Measurements from ENCODE around the gene C6orf118.

The C6orf118 gene

GRCh38 chr6:165231177-165231576, 78.2 kb downstream of the C6orf118 start:
- DNase-seq (ENCODE audit: low read depth in 1 of 2, low spot score in 1 of 2), result no peak
- TF ChIP-seq, protein P1, sequence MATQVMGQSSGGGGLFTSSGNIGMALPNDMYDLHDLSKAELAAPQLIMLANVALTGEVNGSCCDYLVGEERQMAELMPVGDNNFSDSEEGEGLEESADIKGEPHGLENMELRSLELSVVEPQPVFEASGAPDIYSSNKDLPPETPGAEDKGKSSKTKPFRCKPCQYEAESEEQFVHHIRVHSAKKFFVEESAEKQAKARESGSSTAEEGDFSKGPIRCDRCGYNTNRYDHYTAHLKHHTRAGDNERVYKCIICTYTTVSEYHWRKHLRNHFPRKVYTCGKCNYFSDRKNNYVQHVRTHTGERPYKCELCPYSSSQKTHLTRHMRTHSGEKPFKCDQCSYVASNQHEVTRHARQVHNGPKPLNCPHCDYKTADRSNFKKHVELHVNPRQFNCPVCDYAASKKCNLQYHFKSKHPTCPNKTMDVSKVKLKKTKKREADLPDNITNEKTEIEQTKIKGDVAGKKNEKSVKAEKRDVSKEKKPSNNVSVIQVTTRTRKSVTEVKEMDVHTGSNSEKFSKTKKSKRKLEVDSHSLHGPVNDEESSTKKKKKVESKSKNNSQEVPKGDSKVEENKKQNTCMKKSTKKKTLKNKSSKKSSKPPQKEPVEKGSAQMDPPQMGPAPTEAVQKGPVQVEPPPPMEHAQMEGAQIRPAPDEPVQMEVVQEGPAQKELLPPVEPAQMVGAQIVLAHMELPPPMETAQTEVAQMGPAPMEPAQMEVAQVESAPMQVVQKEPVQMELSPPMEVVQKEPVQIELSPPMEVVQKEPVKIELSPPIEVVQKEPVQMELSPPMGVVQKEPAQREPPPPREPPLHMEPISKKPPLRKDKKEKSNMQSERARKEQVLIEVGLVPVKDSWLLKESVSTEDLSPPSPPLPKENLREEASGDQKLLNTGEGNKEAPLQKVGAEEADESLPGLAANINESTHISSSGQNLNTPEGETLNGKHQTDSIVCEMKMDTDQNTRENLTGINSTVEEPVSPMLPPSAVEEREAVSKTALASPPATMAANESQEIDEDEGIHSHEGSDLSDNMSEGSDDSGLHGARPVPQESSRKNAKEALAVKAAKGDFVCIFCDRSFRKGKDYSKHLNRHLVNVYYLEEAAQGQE (IDR thresholded peaks at IDR 0.05; ENCODE audit: insufficient replicate concordance, low read depth), result no peak
- TF ChIP-seq, protein P2, sequence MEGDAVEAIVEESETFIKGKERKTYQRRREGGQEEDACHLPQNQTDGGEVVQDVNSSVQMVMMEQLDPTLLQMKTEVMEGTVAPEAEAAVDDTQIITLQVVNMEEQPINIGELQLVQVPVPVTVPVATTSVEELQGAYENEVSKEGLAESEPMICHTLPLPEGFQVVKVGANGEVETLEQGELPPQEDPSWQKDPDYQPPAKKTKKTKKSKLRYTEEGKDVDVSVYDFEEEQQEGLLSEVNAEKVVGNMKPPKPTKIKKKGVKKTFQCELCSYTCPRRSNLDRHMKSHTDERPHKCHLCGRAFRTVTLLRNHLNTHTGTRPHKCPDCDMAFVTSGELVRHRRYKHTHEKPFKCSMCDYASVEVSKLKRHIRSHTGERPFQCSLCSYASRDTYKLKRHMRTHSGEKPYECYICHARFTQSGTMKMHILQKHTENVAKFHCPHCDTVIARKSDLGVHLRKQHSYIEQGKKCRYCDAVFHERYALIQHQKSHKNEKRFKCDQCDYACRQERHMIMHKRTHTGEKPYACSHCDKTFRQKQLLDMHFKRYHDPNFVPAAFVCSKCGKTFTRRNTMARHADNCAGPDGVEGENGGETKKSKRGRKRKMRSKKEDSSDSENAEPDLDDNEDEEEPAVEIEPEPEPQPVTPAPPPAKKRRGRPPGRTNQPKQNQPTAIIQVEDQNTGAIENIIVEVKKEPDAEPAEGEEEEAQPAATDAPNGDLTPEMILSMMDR (IDR thresholded peaks at IDR 0.05; ENCODE audit: insufficient read depth, low read length), result no peak
- TF ChIP-seq SPI1 (IDR thresholded peaks at IDR 0.05; ENCODE audit: borderline replicate concordance, low read depth) (no peak), POLR2AphosphoS5 (IDR thresholded peaks at IDR 0.05; ENCODE audit: low read depth) (no peak), GABPA (IDR thresholded peaks at IDR 0.05; ENCODE audit: low read depth) (no peak)
- Histone ChIP-seq H3K4me3 (replicated peaks; ENCODE audit: insufficient read depth, low read length) (no peak overlapping the region), H3K27ac (replicated peaks) (no peak overlapping the region), H3K27me3 (ENCODE audit: insufficient read depth, poor library complexity, severe bottlenecking) (no peaks in the 10 kb centered on the region)
